ENCODE measurements around the gene PTCH2.

- TF ChIP-seq, protein P1, sequence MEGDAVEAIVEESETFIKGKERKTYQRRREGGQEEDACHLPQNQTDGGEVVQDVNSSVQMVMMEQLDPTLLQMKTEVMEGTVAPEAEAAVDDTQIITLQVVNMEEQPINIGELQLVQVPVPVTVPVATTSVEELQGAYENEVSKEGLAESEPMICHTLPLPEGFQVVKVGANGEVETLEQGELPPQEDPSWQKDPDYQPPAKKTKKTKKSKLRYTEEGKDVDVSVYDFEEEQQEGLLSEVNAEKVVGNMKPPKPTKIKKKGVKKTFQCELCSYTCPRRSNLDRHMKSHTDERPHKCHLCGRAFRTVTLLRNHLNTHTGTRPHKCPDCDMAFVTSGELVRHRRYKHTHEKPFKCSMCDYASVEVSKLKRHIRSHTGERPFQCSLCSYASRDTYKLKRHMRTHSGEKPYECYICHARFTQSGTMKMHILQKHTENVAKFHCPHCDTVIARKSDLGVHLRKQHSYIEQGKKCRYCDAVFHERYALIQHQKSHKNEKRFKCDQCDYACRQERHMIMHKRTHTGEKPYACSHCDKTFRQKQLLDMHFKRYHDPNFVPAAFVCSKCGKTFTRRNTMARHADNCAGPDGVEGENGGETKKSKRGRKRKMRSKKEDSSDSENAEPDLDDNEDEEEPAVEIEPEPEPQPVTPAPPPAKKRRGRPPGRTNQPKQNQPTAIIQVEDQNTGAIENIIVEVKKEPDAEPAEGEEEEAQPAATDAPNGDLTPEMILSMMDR (IDR thresholded peaks at IDR 0.05) = no peak
- TF ChIP-seq EZH2 (IDR thresholded peaks at IDR 0.05; ENCODE audit: borderline replicate concordance, insufficient read depth, low read depth, low read length, poor library complexity, severe bottlenecking) = no peak
Observed at GRCh38 chr1:44780583-44781121, 62.4 kb downstream of the PTCH2 start.
